GM23248 (cell line): ENCODE measurements around the gene CLEC12A. TPM values are rescaled to one million over a fixed set of nuclear protein-coding genes. Genes with fewer than 3 reads are reported as not detected.

Source experiments
- DNase-seq: peaks from one replicate; pipeline ENCODE4 v3.0.0-alpha.2; 2015
- H2AFZ ChIP-seq: fragments of 200-600 bp; sonication (generic); 2 replicates; pipeline ENCODE4 v1.6.1; 2016; ENCODE audit warnings: antibody characterized with exemption
- H3F3A ChIP-seq: fragments of 200-600 bp; sonication (generic); 2 replicates; pipeline ENCODE4 v1.6.1; 2016; ENCODE audit warnings: mild to moderate bottlenecking, antibody characterized with exemption, mixed run types; ENCODE audit not compliant: insufficient read depth
- H3K27ac ChIP-seq: fragments of 200-600 bp; sonication (generic); 2 replicates; pipeline ENCODE4 v1.5.1; 2016; ENCODE audit warnings: mild to moderate bottlenecking
- H3K27me3 ChIP-seq: fragments of 200-600 bp; sonication (generic); replicated peaks from 2 replicates; pipeline ENCODE4 v1.6.1; 2016; ENCODE audit warnings: mild to moderate bottlenecking; ENCODE audit not compliant: insufficient read depth
- H3K36me3 ChIP-seq: fragments of 200-600 bp; sonication (generic); 2 replicates; pipeline ENCODE4 v1.6.1; 2016; ENCODE audit warnings: low read depth, mild to moderate bottlenecking
- H3K4me1 ChIP-seq: fragments of 200-600 bp; sonication (generic); 2 replicates; pipeline ENCODE4 v1.6.1; 2016; ENCODE audit warnings: mild to moderate bottlenecking; ENCODE audit not compliant: insufficient read depth
- H3K4me2 ChIP-seq: fragments of 200-600 bp; sonication (generic); one replicate; pipeline ENCODE4 v1.6.1; 2016; ENCODE audit warnings: mild to moderate bottlenecking; ENCODE audit not compliant: unreplicated experiment
- H3K4me3 ChIP-seq: fragments of 200-600 bp; sonication (generic); 2 replicates; pipeline ENCODE4 v1.5.1; 2016; ENCODE audit warnings: mild to moderate bottlenecking
- H3K79me2 ChIP-seq: fragments of 200-600 bp; sonication (generic); 2 replicates; pipeline ENCODE4 v1.6.1; 2016; ENCODE audit warnings: mild to moderate bottlenecking; ENCODE audit not compliant: insufficient read depth
- H3K9ac ChIP-seq: fragments of 200-600 bp; sonication (generic); 2 replicates; pipeline ENCODE4 v1.6.1; 2016; ENCODE audit warnings: mild to moderate bottlenecking
- H3K9me2 ChIP-seq: fragments of 200-600 bp; sonication (generic); 2 replicates; pipeline ENCODE4 v1.6.1; 2016; ENCODE audit warnings: mixed run types, mild to moderate bottlenecking, moderate library complexity; ENCODE audit not compliant: insufficient read depth
- H3K9me3 ChIP-seq: fragments of 200-600 bp; sonication (generic); one replicate; pipeline ENCODE4 v1.6.1; 2017; ENCODE audit warnings: low read depth
- H4K20me1 ChIP-seq: fragments of 200-600 bp; sonication (generic); 2 replicates; pipeline ENCODE4 v1.6.0; 2016; ENCODE audit not compliant: insufficient read depth
- EZH2 ChIP-seq: fragments of 200-600 bp; sonication (generic); IDR thresholded peaks from 2 replicates; pipeline ENCODE4 v1.6.1; 2018; ENCODE audit warnings: antibody characterized with exemption, mild to moderate bottlenecking; ENCODE audit not compliant: insufficient read depth, poor library complexity, severe bottlenecking
- EZH2phosphoT487 ChIP-seq: fragments of 200-600 bp; sonication (generic); IDR thresholded peaks from 2 replicates; pipeline ENCODE4 v1.6.1; 2018; ENCODE audit warnings: antibody characterized with exemption, moderate library complexity, mild to moderate bottlenecking, low read depth; ENCODE audit not compliant: insufficient read depth
- WGBS, 2 experiments: methylation state at CpG; one replicate each; pipeline ENCODE4 v1.1.6; 2015 to 2017; ENCODE audit warnings: low lambda C conversion rate in 2 of 2, low coverage in 1 of 2; ENCODE audit errors: missing lambda C conversion rate in 2 of 2; 5-methylcytosine and 5-hydroxymethylcytosine counted together
- in situ Hi-C: fragments of 300-500 bp; cut with MboI; formaldehyde crosslinking; loops from 2 replicates; pipeline ENCODE4 v1.15.0; 2020
- polyA plus RNA-seq: library from polyadenylated mRNA; unstranded; fragments of >200 nt; fragmentation: Nextera tagmentation; extraction: Ambion mirVana; gene quantifications from 2 replicates; pipeline ENCODE4 v1.2.1, GENCODE V29; 2016
- total RNA-seq: library from RNA; depleted of rRNA; stranded (reverse); fragments of >200 nt; shearing (Covaris generic); gene quantifications from 2 replicates; pipeline ENCODE4 v1.2.3, GENCODE V29; 2014; rRNA removed

CLEC12A gene
- total RNA-seq (not detected in 2 replicates), polyA plus RNA-seq (not detected in 2 replicates)

- H3K79me2 ChIP-seq: no peaks in the 10 kb centered on the region
- no peaks in the 10 kb centered on the region for H3K9me2 ChIP-seq
- H4K20me1 ChIP-seq: no peaks in the 10 kb centered on the region
- no peak within 1 kb of the TSS for H3K27ac ChIP-seq
- no peak within 1 kb of the TSS for H3K4me3 ChIP-seq
- no peak for TF ChIP-seq EZH2phosphoT487
- TF ChIP-seq EZH2: no peak
- H3K4me2 ChIP-seq: no peak within 1 kb of the TSS
- no peak within 1 kb of the TSS for H3K9ac ChIP-seq
- no peak for DNase-seq
- WGBS, 2 experiments: 0 to 6% methylated on average over 1 of the region's 1 CpG
- no peak within 1 kb of the TSS for H2AFZ ChIP-seq
- no peaks in the 10 kb centered on the region for H3K4me1 ChIP-seq
- in situ Hi-C loops: no loop called here
- no peaks in the 10 kb centered on the region for H3K36me3 ChIP-seq
- no peaks in the 10 kb centered on the region for H3K27me3 ChIP-seq
- no peaks in the 10 kb centered on the region for H3F3A ChIP-seq
- no peaks in the 10 kb centered on the region for H3K9me3 ChIP-seq
These were observed at the start of gene CLEC12A for GRCh38 chr12:9971181-9971580. CLEC12A (plus strand) TSS chr12:9971409; CDS start chr12:9971597, 188 bp downstream.

- 44 to 54% methylated on average over 1 of the region's 1 CpG for WGBS, 2 experiments
- in situ Hi-C loops: loop anchor here (10.0 kb wide), 1 partner anchor 98 kb away; the partner anchor contains the start of gene KLRF1
- DNase-seq: no peak
- Histone ChIP-seq H3K4me1 (no peaks in the 10 kb centered on the region; the same call in 1 of the 2 replicates), H3K79me2 (no peaks in the 10 kb centered on the region), H3K9ac (no peak overlapping the region), H3K4me2 (no peak overlapping the region), H4K20me1 (no peaks in the 10 kb centered on the region), H3F3A (no peaks in the 10 kb centered on the region), H3K4me3 (no peak overlapping the region), H3K27ac (no peak overlapping the region), H3K27me3 (no peaks in the 10 kb centered on the region; the same call in 1 of the 2 replicates), H2AFZ (no peak overlapping the region), H3K36me3 (no peaks in the 10 kb centered on the region), H3K9me3 (no peaks in the 10 kb centered on the region), H3K9me2 (no peaks in the 10 kb centered on the region)
- TF ChIP-seq EZH2 (no peak), EZH2phosphoT487 (no peak)
These were observed 48.8 kb upstream of the CLEC12A start for GRCh38 chr12:9922429-9922828.

- Histone ChIP-seq H3K36me3 (no peaks in the 10 kb centered on the region), H3K9ac (no peak overlapping the region), H2AFZ (peak overlapping the region; percentile 47; the same call in 1 of the 2 replicates), H3K4me2 (peak overlapping the region; percentile 67), H3K4me1 (no peaks in the 10 kb centered on the region; the same call in 1 of the 2 replicates), H4K20me1 (no peaks in the 10 kb centered on the region), H3K79me2 (no peaks in the 10 kb centered on the region), H3K27me3 (peaks cover 5% of the 10 kb centered on the region; the same call in 1 of the 2 replicates), H3F3A (no peaks in the 10 kb centered on the region), H3K4me3 (peak overlapping the region; percentile 31; the same call in 1 of the 2 replicates), H3K9me3 (no peaks in the 10 kb centered on the region), H3K9me2 (no peaks in the 10 kb centered on the region), H3K27ac (no peak overlapping the region)
- TF ChIP-seq EZH2phosphoT487 (no peak), EZH2 (no peak)
- in situ Hi-C loops: loop anchor here (10.0 kb wide), 1 partner anchor 101 kb away; the partner anchor contains the start of gene KLRF1
- WGBS, 2 experiments: 28 to 32% methylated on average over 5 of the region's 5 CpGs
- DNase-seq: peak; percentile 62
These were observed 45.4 kb upstream of the CLEC12A start for GRCh38 chr12:9925705-9926393.

- Histone ChIP-seq H3K9me3 (no peaks in the 10 kb centered on the region), H3K4me2 (no peak overlapping the region), H3F3A (no peaks in the 10 kb centered on the region), H3K36me3 (no peaks in the 10 kb centered on the region), H3K79me2 (no peaks in the 10 kb centered on the region), H3K27me3 (peaks cover 5% of the 10 kb centered on the region; the same call in 1 of the 2 replicates), H3K27ac (no peak overlapping the region), H4K20me1 (no peaks in the 10 kb centered on the region), H3K4me3 (no peak overlapping the region), H3K9ac (no peak overlapping the region), H3K4me1 (no peaks in the 10 kb centered on the region; the same call in 1 of the 2 replicates), H3K9me2 (no peaks in the 10 kb centered on the region), H2AFZ (no peak overlapping the region)
- TF ChIP-seq EZH2 (no peak), EZH2phosphoT487 (no peak)
- WGBS, 2 experiments: 56 to 58% methylated on average over 3 of the region's 3 CpGs
- in situ Hi-C loops: loop anchor here (10.0 kb wide), 1 partner anchor 102 kb away; the partner anchor contains the start of gene KLRF1
- DNase-seq: peak; percentile 6
These were observed 44.3 kb upstream of the CLEC12A start for GRCh38 chr12:9926876-9927275.
